ENCODE data around the gene OR4L1.
"Not testable (repeated sequence)": the region's sequence is repeated elsewhere in the genome, so short reads cannot be mapped to it uniquely, and the experiment has no call there.

Gene OR4L1

DNA sequence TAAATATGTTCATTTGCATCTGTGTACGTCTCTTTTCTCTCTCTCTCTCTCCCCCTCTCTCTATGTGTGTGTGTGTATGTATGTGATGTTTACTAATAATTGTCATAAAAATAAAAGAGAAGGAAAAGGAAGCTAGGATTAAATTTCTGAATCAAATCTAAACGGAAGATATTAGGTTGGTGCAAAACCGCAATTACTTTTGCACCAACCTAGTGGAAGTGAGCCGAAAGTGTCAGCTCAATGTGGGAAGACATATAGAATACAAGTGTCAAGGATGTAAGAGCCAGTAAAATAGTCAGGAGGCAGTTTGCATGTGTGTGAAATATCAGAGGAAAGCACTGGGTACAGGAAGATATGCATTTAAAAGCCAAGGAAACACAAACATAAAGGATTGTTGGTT lies 32.2 kb downstream of the OR4L1 start:
- no peaks in the 10 kb centered on the region for H3K36me3 ChIP-seq (ENCODE audit: insufficient read depth, insufficient read length, low read length)
- no peak for TF ChIP-seq ZNF274 (IDR thresholded peaks at IDR 0.05; ENCODE audit: low read depth, low read length)
- TF ChIP-seq SUZ12 (IDR thresholded peaks at IDR 0.05; ENCODE audit: extremely low read depth, insufficient read depth, insufficient read length): no peak
- no peak for TF ChIP-seq YY1 (IDR thresholded peaks at IDR 0.05; ENCODE audit: insufficient read depth, insufficient read length)
- H3K27me3 ChIP-seq (ENCODE audit: insufficient read depth, insufficient read length): no peaks in the 10 kb centered on the region
- H3K9ac ChIP-seq (ENCODE audit: insufficient read length, low read depth): no peak overlapping the region
- H3K4me1 ChIP-seq (ENCODE audit: insufficient read depth, insufficient read length): no peaks in the 10 kb centered on the region
- no peaks in the 10 kb centered on the region for H3K9me3 ChIP-seq (ENCODE audit: insufficient read depth, low read length)
- H3K4me3 ChIP-seq (ENCODE audit: insufficient read length, low read depth): no peak overlapping the region
- DNase-seq (ENCODE audit: low read depth, low spot score): no peak

DNA sequence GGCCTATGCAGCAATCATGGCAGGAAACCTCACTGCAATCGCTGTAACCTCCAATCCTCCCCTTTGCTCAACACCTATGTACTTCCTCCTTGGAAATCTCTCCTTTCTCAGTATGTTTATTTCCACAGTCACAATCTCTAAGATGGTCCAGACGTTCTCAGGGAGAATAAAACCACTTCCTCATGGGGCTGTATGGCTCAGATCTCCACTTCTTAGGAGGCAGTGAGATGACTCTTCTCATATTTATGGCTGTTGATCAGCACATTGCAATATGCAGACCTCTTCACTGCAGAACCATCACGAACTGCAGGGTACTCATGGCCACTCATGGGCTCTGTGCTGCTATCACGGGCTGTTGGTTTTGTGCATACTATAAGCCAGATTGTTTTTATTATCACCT lies 33.6 kb downstream of the OR4L1 start:
- no peak for TF ChIP-seq ZNF274 (IDR thresholded peaks at IDR 0.05; ENCODE audit: low read depth, low read length)
- TF ChIP-seq SUZ12 (IDR thresholded peaks at IDR 0.05; ENCODE audit: extremely low read depth, insufficient read depth, insufficient read length): no peak
- no peak for TF ChIP-seq YY1 (IDR thresholded peaks at IDR 0.05; ENCODE audit: insufficient read depth, insufficient read length)
- Histone ChIP-seq H3K9me3 (ENCODE audit: insufficient read depth, low read length) (peaks cover 2% of the 10 kb centered on the region; the same call in 1 of the 2 replicates), H3K36me3 (ENCODE audit: insufficient read depth, insufficient read length, low read length) (no peaks in the 10 kb centered on the region), H3K4me3 (ENCODE audit: insufficient read length, low read depth) (no peak overlapping the region), H3K27me3 (ENCODE audit: insufficient read depth, insufficient read length) (no peaks in the 10 kb centered on the region), H3K9ac (ENCODE audit: insufficient read length, low read depth) (no peak overlapping the region), H3K4me1 (ENCODE audit: insufficient read depth, insufficient read length) (no peaks in the 10 kb centered on the region)
- DNase-seq (ENCODE audit: low read depth, low spot score): no peak

GRCh38 chr14:20098926-20099770 lies 39.3 kb downstream of the OR4L1 start:
- not testable (repeated sequence) for DNase-seq (ENCODE audit: low read depth, low spot score); H3K27me3 ChIP-seq (ENCODE audit: insufficient read depth, insufficient read length); H3K36me3 ChIP-seq (ENCODE audit: insufficient read depth, insufficient read length, low read length); H3K4me1 ChIP-seq (ENCODE audit: insufficient read depth, insufficient read length); H3K9me3 ChIP-seq (ENCODE audit: insufficient read depth, low read length); H3K4me3 ChIP-seq (ENCODE audit: insufficient read length, low read depth); H3K9ac ChIP-seq (ENCODE audit: insufficient read length, low read depth)

DNA sequence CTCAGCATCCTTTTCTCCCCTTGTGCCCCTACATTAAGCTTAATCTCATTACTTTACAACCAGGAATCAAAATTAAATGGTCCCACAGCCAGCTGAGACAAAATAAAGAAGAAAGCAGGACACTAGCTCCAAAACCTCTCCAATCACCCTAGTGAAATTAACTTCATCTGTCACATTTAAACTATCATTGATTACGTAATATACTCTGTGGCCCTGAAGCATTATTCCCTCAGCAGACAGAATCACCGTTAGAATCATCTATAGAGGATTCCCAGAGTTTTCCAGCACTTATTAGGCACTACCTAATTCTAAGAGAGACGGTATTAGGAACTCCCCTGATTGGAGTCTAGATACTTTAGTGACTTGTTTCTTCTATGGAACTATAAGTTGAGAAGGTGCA lies 50.6 kb downstream of the OR4L1 start, which contains the start of gene OR4K17:
TSS of gene OR4K17 (plus strand) at position 302 of the 400 bp plus-strand sequence. CDS start 6,761 bp downstream, outside the sequence.
- TF ChIP-seq YY1 (IDR thresholded peaks at IDR 0.05; ENCODE audit: insufficient read depth, insufficient read length) (no peak), SUZ12 (IDR thresholded peaks at IDR 0.05; ENCODE audit: extremely low read depth, insufficient read depth, insufficient read length) (no peak), ZNF274 (IDR thresholded peaks at IDR 0.05; ENCODE audit: low read depth, low read length) (no peak)
- H3K9ac ChIP-seq (ENCODE audit: insufficient read length, low read depth): no peak within 1 kb of the TSS

More for the DNA sequence above, 50.6 kb downstream of the OR4L1 start, which contains the start of gene OR4K17:
- H3K9me3 ChIP-seq (ENCODE audit: insufficient read depth, low read length): no peaks in the 10 kb centered on the region
- no peaks in the 10 kb centered on the region for H3K4me1 ChIP-seq (ENCODE audit: insufficient read depth, insufficient read length)
- no peak within 1 kb of the TSS for H3K4me3 ChIP-seq (ENCODE audit: insufficient read length, low read depth)
- DNase-seq (ENCODE audit: low read depth, low spot score): no peak
- no peaks in the 10 kb centered on the region for H3K36me3 ChIP-seq (ENCODE audit: insufficient read depth, insufficient read length, low read length)
- no peaks in the 10 kb centered on the region for H3K27me3 ChIP-seq (ENCODE audit: insufficient read depth, insufficient read length)

All from NT2/D1 (cell line).